ENCODE measurements around the gene DLG1. TPM values are rescaled to one million over a fixed set of nuclear protein-coding genes. Genes with fewer than 3 reads are reported as not detected.

DLG1 gene
- total RNA-seq, 2 experiments from 2014 or later, result 58.8 to 78.4 TPM

DNA sequence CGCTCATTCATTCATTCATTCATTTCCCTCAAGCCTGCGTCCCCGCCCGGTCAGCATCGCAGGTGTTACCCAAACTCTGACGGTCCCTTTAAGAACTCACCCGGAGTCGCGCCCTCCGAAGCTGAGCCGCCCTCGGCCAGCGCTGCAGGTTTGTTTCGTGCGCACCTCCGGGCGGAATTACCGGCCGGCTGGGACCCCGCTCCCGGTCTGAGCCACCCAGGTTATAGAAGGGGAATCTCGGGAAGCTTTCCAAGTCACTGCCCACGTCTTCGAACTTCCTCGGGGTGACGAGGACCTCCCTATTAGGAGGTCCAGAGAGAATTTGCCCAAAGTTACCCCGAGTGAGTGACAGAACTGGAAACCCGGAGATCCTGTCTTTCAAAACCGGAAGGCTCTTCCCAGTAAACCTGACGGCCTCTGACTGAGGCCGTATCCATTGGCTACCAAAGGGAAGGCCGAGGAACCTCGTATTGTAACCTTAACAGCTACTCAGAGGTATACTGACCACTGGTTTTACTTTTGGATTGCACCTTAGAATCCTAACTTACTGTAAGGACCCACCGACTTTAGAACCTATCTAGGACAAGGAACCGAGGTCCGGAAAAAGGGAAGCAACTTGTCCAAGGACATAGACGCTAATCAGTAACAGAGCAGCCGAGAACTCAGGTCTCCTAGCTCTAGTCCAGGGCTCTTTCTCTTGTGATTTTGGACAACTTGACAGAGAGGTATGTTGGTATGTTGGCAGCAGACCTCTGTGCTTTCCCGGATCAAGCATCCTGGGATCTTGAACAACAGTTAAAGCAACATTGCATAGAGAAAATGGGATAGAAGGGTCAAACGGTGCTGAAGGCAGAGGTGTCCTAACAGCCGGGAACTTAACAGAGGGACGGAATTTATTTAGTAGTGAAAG lies 788 bp upstream of the DLG1 start:
- H3K27ac Mint-ChIP-seq, result peak overlapping the region; percentile 93
- peak overlapping the region; percentile 92 for H3K4me3 Mint-ChIP-seq
- ATAC-seq (no peak), DNase-seq (peak; percentile 50)
- H3K4me1 Mint-ChIP-seq, result peaks cover 18% of the 10 kb centered on the region
- intact Hi-C loops (cut with DNase I, micrococcal nuclease), result loop anchor here (1.0 to 10.0 kb wide), 13 partner anchors 40 to 1402 kb away; partner anchors contain the start of genes FBXO45 (in 1 of the 2), LMLN (in 1 of the 2), NCBP2 (in 1 of the 2) and RUBCN (in 1 of the 2)
- CTCF ChIA-PET, result interaction anchor here (0.7 to 0.9 kb wide), 2 partner anchors 42 to 98 kb away, joined by 3 read pairs; no protein-coding TSS in a partner anchor
- H3K36me3 Mint-ChIP-seq (ENCODE audit: low read depth), result peaks cover 12% of the 10 kb centered on the region
- H3K27me3 Mint-ChIP-seq, result peaks cover 22% of the 10 kb centered on the region
- H3K9me3 Mint-ChIP-seq (ENCODE audit: low read depth), result no peaks in the 10 kb centered on the region
- POLR2A ChIA-PET, result interaction anchor here (0.7 kb wide), 1 partner anchor 812 kb away, joined by 3 read pairs; no protein-coding TSS in a partner anchor

GRCh38 chr3:197297476-197298340 lies 704 bp downstream of the DLG1 start:
- H3K9me3 Mint-ChIP-seq (ENCODE audit: low read depth), result no peaks in the 10 kb centered on the region
- ChIA-PET CTCF (interaction anchor here (0.7 to 1.1 kb wide), 2 partner anchors 16 to 41 kb away, joined by 4 to 5 read pairs; no protein-coding TSS in a partner anchor), POLR2A (interaction anchor here (0.6 to 0.8 kb wide), 2 partner anchors 77 to 294 kb away, joined by 3 to 4 read pairs; no protein-coding TSS in a partner anchor)
- H3K36me3 Mint-ChIP-seq (ENCODE audit: low read depth), result peaks cover 19% of the 10 kb centered on the region
- peaks cover 20% of the 10 kb centered on the region for H3K27me3 Mint-ChIP-seq
- intact Hi-C loops (cut with DNase I, micrococcal nuclease), result loop anchor here (1.0 to 10.0 kb wide), 13 partner anchors 39 to 1400 kb away; partner anchors contain the start of genes FBXO45 (in 1 of the 2), LMLN (in 1 of the 2), NCBP2 (in 1 of the 2) and RUBCN (in 1 of the 2)
- peak; percentile 95 for DNase-seq
- peaks cover 30% of the 10 kb centered on the region for H3K4me1 Mint-ChIP-seq
- H3K27ac Mint-ChIP-seq, result peak overlapping the region; percentile 93
- ATAC-seq, result peak; percentile 88
- H3K4me3 Mint-ChIP-seq, result peak overlapping the region; percentile 92

GRCh38 chr3:197297002-197297401 lies 1.4 kb downstream of the DLG1 start:
- Mint-ChIP-seq H3K27me3 (peaks cover 15% of the 10 kb centered on the region), H3K9me3 (ENCODE audit: low read depth) (no peaks in the 10 kb centered on the region), H3K4me1 (peaks cover 37% of the 10 kb centered on the region), H3K4me3 (peak overlapping the region; percentile 92), H3K36me3 (ENCODE audit: low read depth) (peaks cover 24% of the 10 kb centered on the region), H3K27ac (peak overlapping the region; percentile 93)
- intact Hi-C loops (cut with DNase I, micrococcal nuclease), result loop anchor here (5.0 to 10.0 kb wide), 7 partner anchors 160 to 1400 kb away; partner anchors contain the start of genes FBXO45 (in 1 of the 2), LMLN (in 1 of the 2), RUBCN (in 1 of the 2) and WDR53 (in 1 of the 2)
- ATAC-seq (no peak), DNase-seq (peak; percentile 20)
- CTCF ChIA-PET, result interaction anchor here (1.1 kb wide), 1 partner anchor 40 kb away, joined by 4 read pairs; no protein-coding TSS in a partner anchor
- POLR2A ChIA-PET, result no interaction called here

GRCh38 chr3:197296545-197296944 lies 1.9 kb downstream of the DLG1 start:
- H3K4me3 Mint-ChIP-seq, result peak overlapping the region; percentile 92
- H3K27ac Mint-ChIP-seq, result peak overlapping the region; percentile 93
- intact Hi-C loops (cut with DNase I, micrococcal nuclease), result loop anchor here (5.0 to 10.0 kb wide), 7 partner anchors 161 to 1399 kb away; partner anchors contain the start of genes FBXO45 (in 1 of the 2), LMLN (in 1 of the 2), RUBCN (in 1 of the 2) and WDR53 (in 1 of the 2)
- peaks cover 28% of the 10 kb centered on the region for H3K36me3 Mint-ChIP-seq (ENCODE audit: low read depth)
- POLR2A ChIA-PET, result no interaction called here
- DNase-seq (no peak), ATAC-seq (no peak)
- H3K4me1 Mint-ChIP-seq, result peaks cover 42% of the 10 kb centered on the region
- H3K27me3 Mint-ChIP-seq, result peaks cover 15% of the 10 kb centered on the region
- CTCF ChIA-PET, result interaction anchor here (1.1 kb wide), 1 partner anchor 40 kb away, joined by 4 read pairs; no protein-coding TSS in a partner anchor
- no peaks in the 10 kb centered on the region for H3K9me3 Mint-ChIP-seq (ENCODE audit: low read depth)

- CTCF ChIA-PET, result no interaction called here
- Mint-ChIP-seq H3K36me3 (ENCODE audit: low read depth) (peaks cover 35% of the 10 kb centered on the region), H3K27ac (no peak overlapping the region), H3K4me1 (peaks cover 49% of the 10 kb centered on the region), H3K27me3 (peaks cover 12% of the 10 kb centered on the region), H3K9me3 (ENCODE audit: low read depth) (no peaks in the 10 kb centered on the region), H3K4me3 (peak overlapping the region; percentile 10)
- intact Hi-C loops (cut with DNase I, micrococcal nuclease), result loop anchor here (5.0 to 10.0 kb wide), 7 partner anchors 161 to 1399 kb away; partner anchors contain the start of genes FBXO45 (in 1 of the 2), LMLN (in 1 of the 2), RUBCN (in 1 of the 2) and WDR53 (in 1 of the 2)
- POLR2A ChIA-PET, result no interaction called here
- ATAC-seq (no peak), DNase-seq (no peak)
Observed at GRCh38 chr3:197295871-197296270, 2.5 kb downstream of the DLG1 start.

GRCh38 chr3:197293605-197294237 lies 4.7 kb downstream of the DLG1 start:
- no peak for DNase-seq
- Mint-ChIP-seq H3K36me3 (ENCODE audit: low read depth) (peaks cover 48% of the 10 kb centered on the region), H3K9me3 (ENCODE audit: low read depth) (no peaks in the 10 kb centered on the region), H3K27ac (no peak overlapping the region), H3K4me1 (peaks cover 62% of the 10 kb centered on the region), H3K27me3 (no peaks in the 10 kb centered on the region), H3K4me3 (no peak overlapping the region)
- CTCF ChIA-PET, result interaction anchor here (0.8 to 1.3 kb wide), 3 partner anchors 8 to 48 kb away, joined by 3 read pairs; no protein-coding TSS in a partner anchor
- intact Hi-C loops (cut with DNase I, micrococcal nuclease), result loop anchor here in 1 of 2 experiments (10.0 kb wide), 1 partner anchor 781 kb away; no protein-coding TSS in a partner anchor
- ATAC-seq, result no peak
- POLR2A ChIA-PET, result no interaction called here

DNA sequence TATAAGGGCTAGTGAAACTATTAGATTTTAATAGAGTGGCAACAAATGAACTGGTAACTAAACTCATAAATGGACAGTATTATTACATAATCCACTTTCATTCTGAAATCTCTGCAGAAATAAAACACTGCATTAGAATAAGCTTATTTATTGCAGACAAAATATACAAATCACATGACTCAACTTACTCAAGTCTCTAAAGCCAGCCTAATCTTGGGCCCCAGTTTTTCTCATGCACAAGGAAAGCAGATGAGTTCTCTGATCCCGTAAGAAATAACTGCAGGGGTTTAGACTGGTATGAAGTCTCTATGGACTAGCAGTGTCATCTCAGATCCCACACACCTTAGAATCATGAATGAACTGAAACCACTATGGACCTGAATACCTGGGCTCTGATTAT lies 5.8 kb downstream of the DLG1 start:
- Mint-ChIP-seq H3K4me3 (no peak overlapping the region), H3K4me1 (peaks cover 62% of the 10 kb centered on the region), H3K27ac (no peak overlapping the region), H3K27me3 (no peaks in the 10 kb centered on the region), H3K9me3 (ENCODE audit: low read depth) (no peaks in the 10 kb centered on the region), H3K36me3 (ENCODE audit: low read depth) (peaks cover 49% of the 10 kb centered on the region)
- DNase-seq (no peak), ATAC-seq (no peak)
- CTCF ChIA-PET, result interaction anchor here (0.6 kb wide), 1 partner anchor 207 kb away, joined by 4 read pairs; no protein-coding TSS in a partner anchor
- POLR2A ChIA-PET, result no interaction called here
- intact Hi-C loops (cut with DNase I, micrococcal nuclease), result loop anchor here in 1 of 2 experiments (10.0 kb wide), 1 partner anchor 782 kb away; no protein-coding TSS in a partner anchor

GRCh38 chr3:197292083-197292646 lies 6.2 kb downstream of the DLG1 start:
- ATAC-seq, result peak; percentile 51
- H3K4me1 Mint-ChIP-seq, result peaks cover 62% of the 10 kb centered on the region
- CTCF ChIA-PET, result no interaction called here
- DNase-seq, result peak; percentile 22
- H3K27ac Mint-ChIP-seq, result no peak overlapping the region
- no peaks in the 10 kb centered on the region for H3K27me3 Mint-ChIP-seq
- POLR2A ChIA-PET, result no interaction called here
- peaks cover 48% of the 10 kb centered on the region for H3K36me3 Mint-ChIP-seq (ENCODE audit: low read depth)
- H3K4me3 Mint-ChIP-seq, result no peak overlapping the region
- no peaks in the 10 kb centered on the region for H3K9me3 Mint-ChIP-seq (ENCODE audit: low read depth)
- intact Hi-C loops (cut with DNase I, micrococcal nuclease), result loop anchor here in 1 of 2 experiments (10.0 kb wide), 1 partner anchor 783 kb away; no protein-coding TSS in a partner anchor

- POLR2A ChIA-PET, result no interaction called here
- intact Hi-C loops (cut with DNase I, micrococcal nuclease), result loop anchor here in 1 of 2 experiments (10.0 kb wide), 1 partner anchor 785 kb away; no protein-coding TSS in a partner anchor
- H3K27ac Mint-ChIP-seq, result no peak overlapping the region
- peak; percentile 18 for ATAC-seq
- H3K4me1 Mint-ChIP-seq, result peaks cover 54% of the 10 kb centered on the region
- peaks cover 53% of the 10 kb centered on the region for H3K36me3 Mint-ChIP-seq (ENCODE audit: low read depth)
- H3K27me3 Mint-ChIP-seq, result no peaks in the 10 kb centered on the region
- CTCF ChIA-PET, result interaction anchor here (0.5 to 0.9 kb wide), 3 partner anchors 16 to 311 kb away, joined by 3 read pairs; no protein-coding TSS in a partner anchor
- no peak overlapping the region for H3K4me3 Mint-ChIP-seq
- DNase-seq, result no peak
- no peaks in the 10 kb centered on the region for H3K9me3 Mint-ChIP-seq (ENCODE audit: low read depth)
Observed at GRCh38 chr3:197289726-197290125, 8.7 kb downstream of the DLG1 start.

DNA sequence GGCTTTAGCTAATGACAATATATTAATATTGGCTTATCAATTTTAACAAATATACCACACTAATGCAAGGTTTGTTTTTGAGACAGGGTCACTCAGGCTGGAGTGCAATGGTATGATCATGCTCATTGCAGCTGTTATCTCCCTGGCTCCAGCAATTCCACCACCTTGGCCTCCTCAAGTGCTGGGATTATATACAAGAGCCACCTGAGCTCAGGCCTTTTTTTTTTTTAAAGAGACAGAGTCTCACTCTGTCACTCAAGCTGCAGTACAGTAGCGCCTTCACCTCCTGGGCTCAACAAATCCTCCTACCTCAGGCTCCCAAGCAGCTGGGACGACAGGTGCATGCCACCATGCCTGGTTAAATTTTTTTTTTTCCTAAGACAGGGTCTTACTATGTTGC lies 11.7 kb downstream of the DLG1 start:
- POLR2A ChIA-PET, result no interaction called here
- intact Hi-C loops (cut with DNase I, micrococcal nuclease), result no loop called here
- DNase-seq (no peak), ATAC-seq (no peak)
- CTCF ChIA-PET, result interaction anchor here (1.3 kb wide), 2 partner anchors 10 to 29 kb away, joined by 5 to 6 read pairs; no protein-coding TSS in a partner anchor
- no peak overlapping the region for H3K4me3 Mint-ChIP-seq
- H3K36me3 Mint-ChIP-seq (ENCODE audit: low read depth), result peaks cover 47% of the 10 kb centered on the region
- H3K4me1 Mint-ChIP-seq, result peaks cover 44% of the 10 kb centered on the region
- H3K9me3 Mint-ChIP-seq (ENCODE audit: low read depth), result no peaks in the 10 kb centered on the region
- H3K27ac Mint-ChIP-seq, result no peak overlapping the region
- H3K27me3 Mint-ChIP-seq, result no peaks in the 10 kb centered on the region

All from activated CD4-positive, alpha-beta T cell treated with anti-CD3 and anti-CD28 coated beads for 36 hours (primary cell).